ENCODE data around the gene CPSF4.

DNA sequence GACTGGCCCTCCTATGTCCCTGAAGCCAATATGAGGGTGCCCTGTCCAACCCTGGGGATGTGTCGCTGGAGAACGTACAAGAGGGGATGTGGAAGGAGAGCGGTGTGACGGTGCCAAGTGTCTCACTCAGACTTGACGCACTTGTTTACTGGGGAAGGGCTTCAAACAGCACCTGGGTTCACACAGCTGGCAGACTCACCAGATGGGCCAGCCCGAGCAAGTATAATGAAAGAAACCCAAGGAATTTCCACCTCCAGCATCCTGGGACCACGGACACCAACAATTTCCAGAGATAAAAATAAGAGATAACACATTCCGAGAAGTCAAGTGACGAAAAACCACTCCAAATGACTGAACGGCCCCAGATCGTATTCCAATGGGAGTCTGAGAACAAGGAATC, 21.9 kb downstream of the CPSF4 start:
- TF ChIP-seq FOXM1 (IDR thresholded peaks at IDR 0.05; ENCODE audit: borderline replicate concordance) (no peak), SUZ12 (IDR thresholded peaks at IDR 0.05) (no peak)
